A673 (cell line): Measurements from ENCODE around the gene PKP3. TPM values are rescaled to one million over a fixed set of nuclear protein-coding genes. Genes with fewer than 3 reads are reported as not detected.
"Not testable (repeated sequence)": the region's sequence is repeated elsewhere in the genome, so short reads cannot be mapped to it uniquely, and the experiment has no call there.

ENCODE experiments used
- BruUV-seq: library from RNA; stranded (reverse); fragments of 400-500 nt; replicated peaks from 2 replicates; lab custom pipeline; 2021; lab: Mats Ljungman, UMichigan
- CTCF ChIA-PET: fragments of 300-600 bp; sonication (Branson Sonifier 250); formaldehyde crosslinking; loops from one replicate; lab custom pipeline; 2022; ENCODE audit warnings: antibody characterized with exemption; lab: Charles Lee
- POLR2A ChIA-PET: fragments of 300-600 bp; sonication (Branson Sonifier 250); formaldehyde crosslinking; loops from one replicate; lab custom pipeline; 2022; ENCODE audit warnings: antibody characterized with exemption; ENCODE audit not compliant: low non-redundant PET; lab: Charles Lee
- DNase-seq: peaks from one replicate; pipeline ENCODE4 v3.0.0-alpha.2; 2015; ENCODE audit warnings: low spot score
- H3K27ac ChIP-seq: fragments of 200-600 bp; sonication (generic); 2 replicates; pipeline ENCODE4 v1.5.1; 2016; ENCODE audit warnings: mixed run types, low read depth, mild to moderate bottlenecking, mixed read lengths, antibody characterized with exemption, low read length; ENCODE audit not compliant: poor library complexity, severe bottlenecking
- H3K27me3 ChIP-seq: fragments of 200-600 bp; sonication (generic); replicated peaks from 2 replicates; pipeline ENCODE4 v1.6.1; 2017; ENCODE audit warnings: mixed run types, low read depth, mild to moderate bottlenecking, mixed read lengths, antibody characterized with exemption, low read length; ENCODE audit not compliant: insufficient read depth, poor library complexity
- H3K36me3 ChIP-seq: fragments of 200-600 bp; sonication (generic); 2 replicates; pipeline ENCODE4 v1.6.1; 2016; ENCODE audit warnings: mixed run types, mild to moderate bottlenecking, mixed read lengths, antibody characterized with exemption, low read length; ENCODE audit not compliant: insufficient read depth, poor library complexity, severe bottlenecking
- H3K4me1 ChIP-seq: fragments of 200-600 bp; sonication (generic); 2 replicates; pipeline ENCODE4 v1.6.1; 2017; ENCODE audit warnings: mixed run types, mild to moderate bottlenecking, mixed read lengths, antibody characterized with exemption, low read length; ENCODE audit not compliant: insufficient read depth, poor library complexity, severe bottlenecking
- H3K4me3 ChIP-seq: fragments of 200-600 bp; sonication (generic); 2 replicates; pipeline ENCODE4 v1.5.1; 2016; ENCODE audit warnings: low read depth, mixed run types, mild to moderate bottlenecking, mixed read lengths, low read length; ENCODE audit not compliant: poor library complexity, severe bottlenecking
- H3K9me3 ChIP-seq: fragments of 200-600 bp; sonication (generic); 2 replicates; pipeline ENCODE4 v1.6.1; 2016; ENCODE audit warnings: mixed run types, low read depth, mild to moderate bottlenecking, mixed read lengths, antibody characterized with exemption, low read length; ENCODE audit not compliant: poor library complexity, severe bottlenecking
- CTCF ChIP-seq: fragments of 300-800, 200-600 bp; sonication (generic); conservative IDR thresholded peaks from 2 replicates; pipeline ENCODE4 v1.5.1; 2017; ENCODE audit warnings: low read depth, mild to moderate bottlenecking, antibody characterized with exemption, low read length, moderate library complexity, mixed read lengths
- EZH2 ChIP-seq: fragments of 200-600 bp; sonication (generic); IDR thresholded peaks from 2 replicates; pipeline ENCODE4 v1.6.1; 2017; ENCODE audit warnings: borderline replicate concordance, low read depth, mild to moderate bottlenecking, mixed read lengths, antibody characterized with exemption, low read length; ENCODE audit not compliant: poor library complexity, severe bottlenecking
- intact Hi-C: fragments of 100-400 bp; cut with micrococcal nuclease; formaldehyde crosslinking; loops from one replicate; pipeline ENCODE4 v1.10.0; 2022; ENCODE audit not compliant: unreplicated experiment
- total RNA-seq: library from RNA; stranded (reverse); gene quantifications from 2 replicates; pipeline ENCODE4 v1.2.3, GENCODE V29; 2021

PKP3 gene
- total RNA-seq, 1 experiment from 2014 or later, result not detected

GRCh38 chr11:362642-363442, 31.2 kb upstream of the PKP3 start:
- peaks cover 3% of the 10 kb centered on the region for H3K9me3 ChIP-seq
- no peaks in the 10 kb centered on the region for H3K27me3 ChIP-seq
- intact Hi-C loops, result no loop called here
- no TSS peak for BruUV-seq
- H3K36me3 ChIP-seq, result no peaks in the 10 kb centered on the region
- TF ChIP-seq CTCF (no peak), EZH2 (no peak)
- no peak overlapping the region for H3K27ac ChIP-seq
- no peak overlapping the region for H3K4me3 ChIP-seq
- peaks cover 1% of the 10 kb centered on the region for H3K4me1 ChIP-seq
- DNase-seq, result no peak
- ChIA-PET POLR2A (interaction anchor here (0.7 to 1.2 kb wide), 2 partner anchors 45 to 334 kb away, joined by 6 to 11 read pairs; no protein-coding TSS in a partner anchor), CTCF (interaction anchor here (0.8 kb wide), 3 partner anchors 44 to 163 kb away, joined by 3 to 5 read pairs (median 3); no protein-coding TSS in a partner anchor)

DNA sequence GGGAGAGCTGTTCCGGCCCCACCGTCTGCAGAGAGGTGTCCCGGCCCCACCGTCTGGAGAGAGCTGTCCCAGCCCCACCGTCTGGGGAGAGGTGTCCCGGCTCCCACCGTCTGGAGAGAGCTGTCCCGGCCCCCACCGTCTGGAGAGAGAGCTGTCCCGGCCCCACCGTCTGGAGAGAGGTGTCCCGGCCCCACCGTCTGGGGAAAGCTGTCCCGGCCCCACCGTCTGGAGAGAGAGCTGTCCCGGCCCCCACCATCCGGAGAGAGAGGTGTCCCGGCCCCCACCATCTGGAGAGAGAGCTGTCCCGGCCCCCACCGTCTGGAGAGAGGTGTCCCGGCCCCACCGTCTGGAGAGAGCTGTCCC, 30.6 kb upstream of the PKP3 start:
- H3K4me3 ChIP-seq, H3K4me1 ChIP-seq, intact Hi-C loops, H3K27me3 ChIP-seq, H3K36me3 ChIP-seq, DNase-seq, H3K9me3 ChIP-seq, POLR2A ChIA-PET, BruUV-seq, H3K27ac ChIP-seq: not testable (repeated sequence)
- CTCF ChIA-PET, result interaction anchor here (0.6 to 0.8 kb wide), 3 partner anchors 44 to 164 kb away, joined by 3 to 6 read pairs (median 5); no protein-coding TSS in a partner anchor

- TF ChIP-seq EZH2 (no peak), CTCF (peak; percentile 62)
- Histone ChIP-seq H3K9me3 (peaks cover 3% of the 10 kb centered on the region), H3K27ac (no peak overlapping the region), H3K27me3 (no peaks in the 10 kb centered on the region), H3K36me3 (no peaks in the 10 kb centered on the region), H3K4me1 (peaks cover 9% of the 10 kb centered on the region), H3K4me3 (no peak overlapping the region)
- intact Hi-C loops, result no loop called here
- ChIA-PET POLR2A (no interaction called here), CTCF (interaction anchor here (0.6 to 0.8 kb wide), 2 partner anchors 75 to 164 kb away, joined by 3 to 6 read pairs; no protein-coding TSS in a partner anchor)
- DNase-seq, result peak; percentile 54
- BruUV-seq, result no TSS peak
These were observed 29.9 kb upstream of the PKP3 start for GRCh38 chr11:363948-364761.
